ENCODE data around the gene NHLRC4. TPM values are rescaled to one million over a fixed set of nuclear protein-coding genes. Genes with fewer than 3 reads are reported as not detected.

The NHLRC4 gene
- total and polyA plus RNA-seq, 2 of the 13 experiments (the other 11 are each of a cell fraction or from before 2014, with no cell fraction given): 0.40 to 0.59 TPM

GRCh38 chr16:543301-544164 lies 23.3 kb upstream of the NHLRC4 start (continued):
- TF ChIP-seq ZNF503 (CRISPR knock-in tag; IDR thresholded peaks at IDR 0.05) (0 out of 2 replicates have a peak, but pooled peaks have one; percentile 29), ZNF24 (IDR thresholded peaks at IDR 0.05) (no peak), NFE2 (CRISPR knock-in tag; IDR thresholded peaks at IDR 0.05) (no peak), ZNF703 (CRISPR knock-in tag; IDR thresholded peaks at IDR 0.05; ENCODE audit: borderline replicate concordance) (no peak; the same call in 1 of the 2 replicates), PHF5A (CRISPR knock-in tag; IDR thresholded peaks at IDR 0.05; ENCODE audit: low read depth, unreplicated experiment) (no peak), AKAP8 (CRISPR knock-in tag; IDR thresholded peaks at IDR 0.05) (peak; percentile 69; the same call in 1 of the 2 replicates), CBX2 (IDR thresholded peaks at IDR 0.05; ENCODE audit: low read depth, low read length) (no peak), CBX2 (CRISPR knock-in tag; IDR thresholded peaks at IDR 0.05; ENCODE audit: low read depth) (no peak), AGO2 (optimal IDR thresholded peaks at IDR 0.05; ENCODE audit: low read depth, low read length) (peak; percentile 80), NFIC (IDR thresholded peaks at IDR 0.05; ENCODE audit: low read length) (no peak), ZFP62 (CRISPR knock-in tag; IDR thresholded peaks at IDR 0.05) (no peak), KMT2A (CRISPR knock-in tag; IDR thresholded peaks at IDR 0.05) (peak; percentile 79), HCFC1 (IDR thresholded peaks at IDR 0.05; ENCODE audit: low read depth, low read length) (no peak), MED8 (CRISPR knock-in tag; IDR thresholded peaks at IDR 0.05; ENCODE audit: insufficient replicate concordance) (no peak), KLF13 (CRISPR knock-in tag; IDR thresholded peaks at IDR 0.05) (no peak), TAF15 (IDR thresholded peaks at IDR 0.05; ENCODE audit: low read depth, low read length, poor library complexity, severe bottlenecking) (no peak), SUZ12 (IDR thresholded peaks at IDR 0.05; ENCODE audit: low read depth, low read length) (no peak), ELF1 (CRISPR knock-in tag; IDR thresholded peaks at IDR 0.05) (no peak; the same call in 1 of the 2 replicates), ZNF737 (CRISPR knock-in tag; IDR thresholded peaks at IDR 0.05; ENCODE audit: borderline replicate concordance) (no peak), ZNF101 (CRISPR knock-in tag; IDR thresholded peaks at IDR 0.05; ENCODE audit: borderline replicate concordance, low read depth) (no peak), SRY (CRISPR knock-in tag; IDR thresholded peaks at IDR 0.05) (no peak; the same call in 1 of the 2 replicates), AHR (CRISPR knock-in tag; IDR thresholded peaks at IDR 0.05) (no peak), ZNF496 (CRISPR knock-in tag; IDR thresholded peaks at IDR 0.05; ENCODE audit: insufficient replicate concordance) (no peak), SIX1 (CRISPR knock-in tag; IDR thresholded peaks at IDR 0.05; ENCODE audit: borderline replicate concordance) (no peak), ZNF792 (CRISPR knock-in tag; IDR thresholded peaks at IDR 0.05) (no peak)
- TF ChIP-seq, protein P1, sequence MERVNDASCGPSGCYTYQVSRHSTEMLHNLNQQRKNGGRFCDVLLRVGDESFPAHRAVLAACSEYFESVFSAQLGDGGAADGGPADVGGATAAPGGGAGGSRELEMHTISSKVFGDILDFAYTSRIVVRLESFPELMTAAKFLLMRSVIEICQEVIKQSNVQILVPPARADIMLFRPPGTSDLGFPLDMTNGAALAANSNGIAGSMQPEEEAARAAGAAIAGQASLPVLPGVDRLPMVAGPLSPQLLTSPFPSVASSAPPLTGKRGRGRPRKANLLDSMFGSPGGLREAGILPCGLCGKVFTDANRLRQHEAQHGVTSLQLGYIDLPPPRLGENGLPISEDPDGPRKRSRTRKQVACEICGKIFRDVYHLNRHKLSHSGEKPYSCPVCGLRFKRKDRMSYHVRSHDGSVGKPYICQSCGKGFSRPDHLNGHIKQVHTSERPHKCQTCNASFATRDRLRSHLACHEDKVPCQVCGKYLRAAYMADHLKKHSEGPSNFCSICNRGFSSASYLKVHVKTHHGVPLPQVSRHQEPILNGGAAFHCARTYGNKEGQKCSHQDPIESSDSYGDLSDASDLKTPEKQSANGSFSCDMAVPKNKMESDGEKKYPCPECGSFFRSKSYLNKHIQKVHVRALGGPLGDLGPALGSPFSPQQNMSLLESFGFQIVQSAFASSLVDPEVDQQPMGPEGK (CRISPR knock-in tag; IDR thresholded peaks at IDR 0.05): peak; percentile 90
- TF ChIP-seq, protein P2, sequence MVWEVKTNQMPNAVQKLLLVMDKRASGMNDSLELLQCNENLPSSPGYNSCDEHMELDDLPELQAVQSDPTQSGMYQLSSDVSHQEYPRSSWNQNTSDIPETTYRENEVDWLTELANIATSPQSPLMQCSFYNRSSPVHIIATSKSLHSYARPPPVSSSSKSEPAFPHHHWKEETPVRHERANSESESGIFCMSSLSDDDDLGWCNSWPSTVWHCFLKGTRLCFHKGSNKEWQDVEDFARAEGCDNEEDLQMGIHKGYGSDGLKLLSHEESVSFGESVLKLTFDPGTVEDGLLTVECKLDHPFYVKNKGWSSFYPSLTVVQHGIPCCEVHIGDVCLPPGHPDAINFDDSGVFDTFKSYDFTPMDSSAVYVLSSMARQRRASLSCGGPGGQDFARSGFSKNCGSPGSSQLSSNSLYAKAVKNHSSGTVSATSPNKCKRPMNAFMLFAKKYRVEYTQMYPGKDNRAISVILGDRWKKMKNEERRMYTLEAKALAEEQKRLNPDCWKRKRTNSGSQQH (CRISPR knock-in tag; IDR thresholded peaks at IDR 0.05; ENCODE audit: low read depth): no peak
